ENCODE measurements around the gene SOX8. TPM values are rescaled to one million over a fixed set of nuclear protein-coding genes. Genes with fewer than 3 reads are reported as not detected.

SOX8 gene
- total and polyA plus RNA-seq, 10 of the 15 experiments (the other 5 are each of a cell fraction or from before 2014, with no cell fraction given): not detected

DNA sequence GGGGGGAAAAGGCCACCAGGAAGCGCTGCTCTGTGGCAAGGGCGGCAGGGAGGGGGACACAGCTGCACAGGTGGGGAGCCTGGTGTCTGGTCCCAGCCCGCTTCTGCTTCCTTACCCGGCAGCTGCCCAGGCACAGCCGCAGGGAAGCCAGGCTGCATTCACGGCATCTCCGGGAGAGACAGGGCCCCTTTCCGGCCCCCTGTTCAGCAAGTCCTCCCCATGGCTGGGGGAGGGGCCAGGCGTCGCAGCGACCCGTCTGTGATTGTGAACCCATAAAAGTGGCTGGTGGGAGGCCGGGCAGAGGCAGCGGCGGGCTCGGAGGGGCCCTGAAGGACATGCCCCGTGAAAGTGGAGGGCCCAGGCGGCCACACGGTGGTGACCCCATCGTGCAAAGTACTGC, 28.7 kb downstream of the SOX8 start:
- in situ Hi-C loops (cut with MboI) (no loop called here), intact Hi-C loops (cut with micrococcal nuclease; ENCODE audit: unreplicated experiment) (no loop called here)
- DNase-seq (ENCODE audit: low read depth, low spot score) (no peak), FAIRE-seq (no peak), ATAC-seq (no peak)
- H2AFZ ChIP-seq (ENCODE audit: control insufficient read depth, low read depth, low read length): no peak overlapping the region
- H3K36me3 ChIP-seq (ENCODE audit: control insufficient read depth in 2 of 2, insufficient read depth in 2 of 2, low read length in 1 of 2): no peaks in the 10 kb centered on the region
- CTCF ChIA-PET: no interaction called here
- no peak overlapping the region for H3K4me3 ChIP-seq
- no peaks in the 10 kb centered on the region for H3K4me1 ChIP-seq (ENCODE audit: control insufficient read depth, insufficient read depth, low read length)
- no TSS peak for BruUV-seq (replicated peaks)
- H3K9me3 ChIP-seq (replicated peaks; ENCODE audit: control insufficient read depth, insufficient read depth, low read length): no peaks in the 10 kb centered on the region
- no peak overlapping the region for H3K27ac ChIP-seq (ENCODE audit: control insufficient read depth, insufficient read depth)
- SMC1A ChIA-PET (ENCODE audit: uncharacterized antibody, unreplicated experiment): no interaction called here
- H4K20me1 ChIP-seq (ENCODE audit: control insufficient read depth, insufficient read depth): no peaks in the 10 kb centered on the region
- no peak overlapping the region for H3K9ac ChIP-seq (ENCODE audit: control insufficient read depth, insufficient read depth, low read length)
- POLR2A ChIA-PET: no interaction called here
- TF ChIP-seq CBX3 (IDR thresholded peaks at IDR 0.05; ENCODE audit: borderline replicate concordance, low read depth): no peak
- TF ChIP-seq, protein P1, sequence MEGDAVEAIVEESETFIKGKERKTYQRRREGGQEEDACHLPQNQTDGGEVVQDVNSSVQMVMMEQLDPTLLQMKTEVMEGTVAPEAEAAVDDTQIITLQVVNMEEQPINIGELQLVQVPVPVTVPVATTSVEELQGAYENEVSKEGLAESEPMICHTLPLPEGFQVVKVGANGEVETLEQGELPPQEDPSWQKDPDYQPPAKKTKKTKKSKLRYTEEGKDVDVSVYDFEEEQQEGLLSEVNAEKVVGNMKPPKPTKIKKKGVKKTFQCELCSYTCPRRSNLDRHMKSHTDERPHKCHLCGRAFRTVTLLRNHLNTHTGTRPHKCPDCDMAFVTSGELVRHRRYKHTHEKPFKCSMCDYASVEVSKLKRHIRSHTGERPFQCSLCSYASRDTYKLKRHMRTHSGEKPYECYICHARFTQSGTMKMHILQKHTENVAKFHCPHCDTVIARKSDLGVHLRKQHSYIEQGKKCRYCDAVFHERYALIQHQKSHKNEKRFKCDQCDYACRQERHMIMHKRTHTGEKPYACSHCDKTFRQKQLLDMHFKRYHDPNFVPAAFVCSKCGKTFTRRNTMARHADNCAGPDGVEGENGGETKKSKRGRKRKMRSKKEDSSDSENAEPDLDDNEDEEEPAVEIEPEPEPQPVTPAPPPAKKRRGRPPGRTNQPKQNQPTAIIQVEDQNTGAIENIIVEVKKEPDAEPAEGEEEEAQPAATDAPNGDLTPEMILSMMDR (IDR thresholded peaks at IDR 0.05 in 2 of 3, conservative IDR thresholded peaks at IDR 0.05 in 1 of 3; ENCODE audit: control insufficient read depth in 2 of 3, extremely low read depth in 1 of 3, insufficient read depth in 1 of 3, low read depth in 3 of 3, low read length in 3 of 3): no peak
- no peak for TF ChIP-seq YBX1 (IDR thresholded peaks at IDR 0.05)
- no peak for TF ChIP-seq NR2F1 (conservative IDR thresholded peaks at IDR 0.05)
- TF ChIP-seq MYB (IDR thresholded peaks at IDR 0.05; ENCODE audit: borderline replicate concordance, low read depth, low read length): no peak
- no peak for TF ChIP-seq SRF (IDR thresholded peaks at IDR 0.05; ENCODE audit: low read depth in 2 of 2, low read length in 2 of 2)
- TF ChIP-seq, protein P2, sequence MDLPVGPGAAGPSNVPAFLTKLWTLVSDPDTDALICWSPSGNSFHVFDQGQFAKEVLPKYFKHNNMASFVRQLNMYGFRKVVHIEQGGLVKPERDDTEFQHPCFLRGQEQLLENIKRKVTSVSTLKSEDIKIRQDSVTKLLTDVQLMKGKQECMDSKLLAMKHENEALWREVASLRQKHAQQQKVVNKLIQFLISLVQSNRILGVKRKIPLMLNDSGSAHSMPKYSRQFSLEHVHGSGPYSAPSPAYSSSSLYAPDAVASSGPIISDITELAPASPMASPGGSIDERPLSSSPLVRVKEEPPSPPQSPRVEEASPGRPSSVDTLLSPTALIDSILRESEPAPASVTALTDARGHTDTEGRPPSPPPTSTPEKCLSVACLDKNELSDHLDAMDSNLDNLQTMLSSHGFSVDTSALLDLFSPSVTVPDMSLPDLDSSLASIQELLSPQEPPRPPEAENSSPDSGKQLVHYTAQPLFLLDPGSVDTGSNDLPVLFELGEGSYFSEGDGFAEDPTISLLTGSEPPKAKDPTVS (IDR thresholded peaks at IDR 0.05; ENCODE audit: low read depth, low read length): no peak
- TF ChIP-seq YY1 (IDR thresholded peaks at IDR 0.05; ENCODE audit: low read depth, low read length): no peak
- no peak for TF ChIP-seq SP1 (IDR thresholded peaks at IDR 0.05; ENCODE audit: low read depth, low read length)
- 16% methylated on average over 15 of the region's 20 CpGs for WGBS (ENCODE audit: insufficient coverage, insufficient replicate concordance, low lambda C conversion rate, missing lambda C conversion rate)
- no peaks in the 10 kb centered on the region for H3K27me3 ChIP-seq (replicated peaks in 1 of 2; ENCODE audit: control insufficient read depth in 2 of 2, insufficient read depth in 2 of 2, low read length in 1 of 2)
- H3K4me2 ChIP-seq (ENCODE audit: control insufficient read depth, insufficient read depth): no peak overlapping the region
- RAD21 ChIA-PET (ENCODE audit: unreplicated experiment): no interaction called here
- no peaks in the 10 kb centered on the region for H3K79me2 ChIP-seq (ENCODE audit: control insufficient read depth, insufficient read depth, low read length)

Data from GM12878 (cell line).